ENCODE results near the gene CRYBA4. TPM values are rescaled to one million over a fixed set of nuclear protein-coding genes. Genes with fewer than 3 reads are reported as not detected.

Gene CRYBA4
- total and polyA plus RNA-seq, 10 of the 15 experiments (the other 5 are each of a cell fraction or from before 2014, with no cell fraction given) = 0.12 to 0.17 TPM; not detected in 8

GRCh38 chr22:26589845-26590736 lies 31.7 kb upstream of the CRYBA4 start, which contains the start of gene TPST2 (continued):
- no peak for TF ChIP-seq CTCF (IDR thresholded peaks at IDR 0.05 in 2 of 3, conservative IDR thresholded peaks at IDR 0.05 in 1 of 3; ENCODE audit: control insufficient read depth in 2 of 3, extremely low read depth in 1 of 3, insufficient read depth in 1 of 3, low read depth in 3 of 3, low read length in 3 of 3)
- TF ChIP-seq RB1 (IDR thresholded peaks at IDR 0.05; ENCODE audit: borderline replicate concordance) = no peak; the same call in 1 of the 2 replicates
- TF ChIP-seq POU2F2 (IDR thresholded peaks at IDR 0.05; ENCODE audit: borderline replicate concordance, low read depth, low read length) = peak; percentile 77; the same call in 2 of the 3 replicates
- TF ChIP-seq MYB (IDR thresholded peaks at IDR 0.05; ENCODE audit: borderline replicate concordance, low read depth, low read length) = no peak
- TF ChIP-seq IKZF1 (conservative IDR thresholded peaks at IDR 0.05) = peak; percentile 69
- no peak for TF ChIP-seq SMARCA5 (IDR thresholded peaks at IDR 0.05)
- peak; percentile 48; the same call in 1 of the 2 replicates for TF ChIP-seq CBFB (IDR thresholded peaks at IDR 0.05; ENCODE audit: low read depth)
- TF ChIP-seq NR2C1 (IDR thresholded peaks at IDR 0.05) = no peak
- no peak for TF ChIP-seq IRF4 (IDR thresholded peaks at IDR 0.05; ENCODE audit: low read depth, low read length)
- TF ChIP-seq KAT2A (conservative IDR thresholded peaks at IDR 0.05; ENCODE audit: control insufficient read depth, low read depth, low read length) = no peak
- no peak for TF ChIP-seq BCLAF1 (IDR thresholded peaks at IDR 0.05)
- no peak for TF ChIP-seq CBX3 (IDR thresholded peaks at IDR 0.05; ENCODE audit: borderline replicate concordance, low read depth)
- TF ChIP-seq DPF2 (IDR thresholded peaks at IDR 0.05) = no peak
